Measurements from ENCODE around the gene GAS7.

DNA sequence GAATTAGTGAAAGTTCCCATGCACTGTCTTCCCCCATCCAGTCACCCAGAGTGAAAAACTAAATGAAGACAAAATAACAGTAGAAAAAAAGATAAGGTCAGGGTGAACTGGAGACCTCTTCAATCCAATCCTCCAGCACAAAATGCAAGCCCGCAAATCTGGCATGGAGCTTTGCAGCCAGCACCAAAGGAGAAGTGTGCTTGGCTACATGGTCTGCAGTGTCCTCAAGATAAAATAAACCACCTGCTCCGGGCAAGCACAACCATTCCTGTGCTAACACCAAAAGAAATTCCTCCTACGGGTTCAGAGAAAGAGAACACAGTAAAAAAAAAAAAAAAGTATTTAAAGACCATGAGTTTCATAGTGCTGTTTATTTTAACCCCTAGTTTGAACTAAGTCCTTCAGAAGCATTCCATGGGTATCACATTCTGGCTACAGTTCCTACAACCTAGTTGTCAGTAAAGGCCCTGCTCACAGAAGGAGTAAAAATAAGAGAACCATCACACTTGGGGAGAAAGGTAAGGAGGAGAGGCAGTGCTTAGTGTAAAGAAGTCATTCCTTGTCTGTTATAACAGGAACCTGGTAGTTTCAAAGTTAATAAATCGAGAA lies 109.1 kb downstream of the GAS7 start:
- TF ChIP-seq, protein P1, sequence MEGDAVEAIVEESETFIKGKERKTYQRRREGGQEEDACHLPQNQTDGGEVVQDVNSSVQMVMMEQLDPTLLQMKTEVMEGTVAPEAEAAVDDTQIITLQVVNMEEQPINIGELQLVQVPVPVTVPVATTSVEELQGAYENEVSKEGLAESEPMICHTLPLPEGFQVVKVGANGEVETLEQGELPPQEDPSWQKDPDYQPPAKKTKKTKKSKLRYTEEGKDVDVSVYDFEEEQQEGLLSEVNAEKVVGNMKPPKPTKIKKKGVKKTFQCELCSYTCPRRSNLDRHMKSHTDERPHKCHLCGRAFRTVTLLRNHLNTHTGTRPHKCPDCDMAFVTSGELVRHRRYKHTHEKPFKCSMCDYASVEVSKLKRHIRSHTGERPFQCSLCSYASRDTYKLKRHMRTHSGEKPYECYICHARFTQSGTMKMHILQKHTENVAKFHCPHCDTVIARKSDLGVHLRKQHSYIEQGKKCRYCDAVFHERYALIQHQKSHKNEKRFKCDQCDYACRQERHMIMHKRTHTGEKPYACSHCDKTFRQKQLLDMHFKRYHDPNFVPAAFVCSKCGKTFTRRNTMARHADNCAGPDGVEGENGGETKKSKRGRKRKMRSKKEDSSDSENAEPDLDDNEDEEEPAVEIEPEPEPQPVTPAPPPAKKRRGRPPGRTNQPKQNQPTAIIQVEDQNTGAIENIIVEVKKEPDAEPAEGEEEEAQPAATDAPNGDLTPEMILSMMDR (optimal IDR thresholded peaks at IDR 0.05 in 1 of 3, IDR thresholded peaks at IDR 0.05 in 1 of 3, conservative IDR thresholded peaks at IDR 0.05 in 1 of 3; ENCODE audit: extremely low read depth in 1 of 3, insufficient read depth in 2 of 3, low read length in 3 of 3), result no peak
- no peak for TF ChIP-seq EZH2 (IDR thresholded peaks at IDR 0.05; ENCODE audit: low read length)

All from keratinocyte (primary cell).